Panc1 (cell line): ENCODE data around the gene TNFSF11. TPM values are rescaled to one million over a fixed set of nuclear protein-coding genes. Genes with fewer than 3 reads are reported as not detected.
"Not testable (repeated sequence)": the region's sequence is repeated elsewhere in the genome, so short reads cannot be mapped to it uniquely, and the experiment has no call there.

Experiments
- ATAC-seq: fragments of 200-7000 bp; cut with Tn5 transposase; 2 replicates; pipeline ENCODE4 v1.9.1; 2020; ENCODE audit warnings: mild to moderate bottlenecking, moderate library complexity
- BruUV-seq: library from RNA; stranded (reverse); fragments of 400-500 nt; replicated peaks from 2 replicates; lab custom pipeline; 2021; lab: Mats Ljungman, UMichigan
- CTCF ChIA-PET: fragments of 300-600 bp; sonication (Branson Sonifier 250); formaldehyde crosslinking; loops from one replicate; lab custom pipeline; 2022; ENCODE audit warnings: antibody characterized with exemption; lab: Charles Lee
- POLR2A ChIA-PET: fragments of 300-600 bp; sonication (Branson Sonifier 250); formaldehyde crosslinking; loops from one replicate; lab custom pipeline; 2022; ENCODE audit warnings: antibody characterized with exemption; lab: Charles Lee
- DNase-seq: peaks from one replicate; pipeline ENCODE4 v3.0.0-alpha.2; 2010; ENCODE audit warnings: low read depth, low spot score
- H3K27ac ChIP-seq: 2 replicates; pipeline ENCODE4 v1.5.1; 2011; ENCODE audit warnings: mild to moderate bottlenecking, low read length, inconsistent platforms
- H3K27me3 ChIP-seq: fragments of 200-500 bp; sonication (Bioruptor generic); 2 replicates; pipeline ENCODE4 v1.6.0; 2014; ENCODE audit warnings: low read length, inconsistent platforms; ENCODE audit not compliant: control insufficient read depth, insufficient read depth
- H3K36me3 ChIP-seq: fragments of 200-500 bp; sonication (Bioruptor generic); 2 replicates; pipeline ENCODE4 v1.5.1; 2014; ENCODE audit warnings: inconsistent platforms, mild to moderate bottlenecking, low read length, moderate library complexity; ENCODE audit not compliant: control insufficient read depth, insufficient read depth
- H3K4me1 ChIP-seq: 2 replicates; pipeline ENCODE4 v1.5.1; 2011; ENCODE audit warnings: inconsistent platforms, mild to moderate bottlenecking, low read length, moderate library complexity; ENCODE audit not compliant: control insufficient read depth, insufficient read depth
- H3K4me3 ChIP-seq, 2 experiments: 2 replicates each; pipeline ENCODE4 v1.5.1; 2011 to 2012; ENCODE audit warnings: low read depth in 2 of 2, low read length in 2 of 2, mild to moderate bottlenecking in 2 of 2, inconsistent platforms in 1 of 2, moderate library complexity in 1 of 2
- H3K9me3 ChIP-seq: fragments of 200-500 bp; sonication (Bioruptor generic); 2 replicates; pipeline ENCODE4 v1.5.1; 2014; ENCODE audit warnings: low read depth, mild to moderate bottlenecking, inconsistent platforms, low read length, moderate library complexity; ENCODE audit not compliant: control insufficient read depth, insufficient read depth
- CTCF ChIP-seq: fragments of 450-650 bp; IDR thresholded peaks from 2 replicates; pipeline ENCODE4 v1.5.1; 2017; ENCODE audit warnings: mild to moderate bottlenecking
- POLR2AphosphoS5 ChIP-seq: IDR thresholded peaks from 2 replicates; pipeline ENCODE4 v1.6.1; 2012; ENCODE audit warnings: mild to moderate bottlenecking, low read depth, low read length, moderate library complexity
- SIN3A ChIP-seq: IDR thresholded peaks from 2 replicates; pipeline ENCODE4 v1.6.1; 2012; ENCODE audit warnings: low read depth, mild to moderate bottlenecking, low read length, moderate library complexity, borderline replicate concordance; ENCODE audit not compliant: insufficient read depth
- TCF7L2 ChIP-seq: IDR thresholded peaks from 2 replicates; pipeline ENCODE4 v1.6.1; 2011; ENCODE audit warnings: mild to moderate bottlenecking, low read depth, low read length, inconsistent platforms
- in situ Hi-C: cut with HindIII; loops from 2 replicates; pipeline ENCODE4 v1.10.0; 2016; ENCODE audit warnings: low sequenced_read_pairs, low pct_unique_long_range_greater_than_20kb
- intact Hi-C: fragments of 100-400 bp; cut with micrococcal nuclease; formaldehyde crosslinking; loops from one replicate; pipeline ENCODE4 v1.10.0; 2022; ENCODE audit not compliant: unreplicated experiment
- total RNA-seq: library from RNA; stranded (reverse); gene quantifications from one replicate; pipeline ENCODE4 v1.2.1, GENCODE V29; 2021; ENCODE audit not compliant: unreplicated experiment
- TF ChIP-seq, protein P1 (sequence below), 2 experiments: IDR thresholded peaks; 2 replicates each; pipeline ENCODE4 v1.6.1; 2011 to 2012; ENCODE audit warnings: low read depth in 2 of 2, control low read depth in 1 of 2, low read length in 1 of 2, mild to moderate bottlenecking in 1 of 2, moderate library complexity in 1 of 2; ENCODE audit not compliant: insufficient read depth in 1 of 2

TNFSF11 gene
- total RNA-seq, 1 experiment from 2014 or later: not detected

GRCh38 chr13:42560320-42560719, 13.6 kb upstream of the TNFSF11 start:
- ATAC-seq, H3K27me3 ChIP-seq, DNase-seq, H3K4me1 ChIP-seq, in situ Hi-C loops, H3K9me3 ChIP-seq, intact Hi-C loops, POLR2A ChIA-PET, H3K27ac ChIP-seq, CTCF ChIA-PET, H3K4me3 ChIP-seq, BruUV-seq, H3K36me3 ChIP-seq: not testable (repeated sequence)

DNA sequence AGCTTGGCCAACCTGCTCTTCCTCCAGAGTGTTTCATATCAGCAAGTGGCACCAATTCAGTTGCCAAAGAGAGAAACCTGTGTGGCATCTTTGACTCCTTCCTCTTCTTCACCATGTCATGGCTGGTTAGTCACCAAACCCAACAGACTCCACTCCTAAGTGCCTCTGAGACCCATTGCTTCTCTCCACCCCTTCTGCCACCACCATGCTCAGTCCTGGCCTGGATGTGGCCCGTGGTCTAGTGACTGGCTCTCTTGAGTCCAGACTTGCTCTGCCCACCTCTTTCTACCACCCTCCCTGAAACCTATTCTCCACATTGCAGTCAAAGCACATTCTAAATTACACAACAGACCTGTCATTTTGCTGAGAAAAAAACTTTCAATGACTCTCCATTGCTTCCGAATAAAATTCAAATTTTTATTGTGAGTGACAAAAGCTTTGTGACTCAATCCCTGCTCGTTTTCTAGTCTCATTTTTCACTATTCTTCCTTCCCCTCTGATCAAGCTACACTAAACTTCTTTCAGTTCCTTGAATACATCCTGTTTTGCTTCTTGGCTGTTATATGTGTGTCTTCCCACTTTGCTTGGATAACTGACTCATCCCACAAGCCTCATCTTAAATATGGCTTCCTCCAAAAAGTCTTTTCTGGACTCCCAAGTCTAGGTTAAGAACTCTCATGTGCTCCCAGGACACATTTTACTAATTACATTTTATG, 12.0 kb upstream of the TNFSF11 start:
- Histone ChIP-seq H3K27me3 (no peaks in the 10 kb centered on the region), H3K4me1 (no peaks in the 10 kb centered on the region), H3K9me3 (no peaks in the 10 kb centered on the region), H3K4me3 (no peak overlapping the region), H3K27ac (no peak overlapping the region), H3K36me3 (no peaks in the 10 kb centered on the region)
- DNase-seq (no peak), ATAC-seq (no peak)
- in situ Hi-C loops: no loop called here
- BruUV-seq: no TSS peak
- TF ChIP-seq SIN3A (no peak), CTCF (no peak), TCF7L2 (no peak)
- TF ChIP-seq, protein P1, sequence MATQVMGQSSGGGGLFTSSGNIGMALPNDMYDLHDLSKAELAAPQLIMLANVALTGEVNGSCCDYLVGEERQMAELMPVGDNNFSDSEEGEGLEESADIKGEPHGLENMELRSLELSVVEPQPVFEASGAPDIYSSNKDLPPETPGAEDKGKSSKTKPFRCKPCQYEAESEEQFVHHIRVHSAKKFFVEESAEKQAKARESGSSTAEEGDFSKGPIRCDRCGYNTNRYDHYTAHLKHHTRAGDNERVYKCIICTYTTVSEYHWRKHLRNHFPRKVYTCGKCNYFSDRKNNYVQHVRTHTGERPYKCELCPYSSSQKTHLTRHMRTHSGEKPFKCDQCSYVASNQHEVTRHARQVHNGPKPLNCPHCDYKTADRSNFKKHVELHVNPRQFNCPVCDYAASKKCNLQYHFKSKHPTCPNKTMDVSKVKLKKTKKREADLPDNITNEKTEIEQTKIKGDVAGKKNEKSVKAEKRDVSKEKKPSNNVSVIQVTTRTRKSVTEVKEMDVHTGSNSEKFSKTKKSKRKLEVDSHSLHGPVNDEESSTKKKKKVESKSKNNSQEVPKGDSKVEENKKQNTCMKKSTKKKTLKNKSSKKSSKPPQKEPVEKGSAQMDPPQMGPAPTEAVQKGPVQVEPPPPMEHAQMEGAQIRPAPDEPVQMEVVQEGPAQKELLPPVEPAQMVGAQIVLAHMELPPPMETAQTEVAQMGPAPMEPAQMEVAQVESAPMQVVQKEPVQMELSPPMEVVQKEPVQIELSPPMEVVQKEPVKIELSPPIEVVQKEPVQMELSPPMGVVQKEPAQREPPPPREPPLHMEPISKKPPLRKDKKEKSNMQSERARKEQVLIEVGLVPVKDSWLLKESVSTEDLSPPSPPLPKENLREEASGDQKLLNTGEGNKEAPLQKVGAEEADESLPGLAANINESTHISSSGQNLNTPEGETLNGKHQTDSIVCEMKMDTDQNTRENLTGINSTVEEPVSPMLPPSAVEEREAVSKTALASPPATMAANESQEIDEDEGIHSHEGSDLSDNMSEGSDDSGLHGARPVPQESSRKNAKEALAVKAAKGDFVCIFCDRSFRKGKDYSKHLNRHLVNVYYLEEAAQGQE (IDR thresholded peaks at IDR 0.05; ENCODE audit: insufficient read depth in 1 of 2, low read depth in 2 of 2, low read length in 1 of 2): no peak
- intact Hi-C loops: no loop called here
- CTCF ChIA-PET: no interaction called here
- POLR2A ChIA-PET: no interaction called here

- TF ChIP-seq SIN3A (no peak), POLR2AphosphoS5 (no peak), TCF7L2 (no peak), CTCF (no peak)
- TF ChIP-seq, protein P1 (IDR thresholded peaks at IDR 0.05; ENCODE audit: insufficient read depth in 1 of 2, low read depth in 2 of 2, low read length in 1 of 2): no peak
- no TSS peak for BruUV-seq
- CTCF ChIA-PET: no interaction called here
- Histone ChIP-seq H3K4me3 (no peak overlapping the region), H3K9me3 (no peaks in the 10 kb centered on the region), H3K27me3 (peaks cover 3% of the 10 kb centered on the region; the same call in 1 of the 2 replicates), H3K4me1 (no peaks in the 10 kb centered on the region), H3K27ac (no peak overlapping the region), H3K36me3 (no peaks in the 10 kb centered on the region)
- in situ Hi-C loops (no loop called here), intact Hi-C loops (no loop called here)
- POLR2A ChIA-PET: no interaction called here
- DNase-seq (no peak), ATAC-seq (no peak)
Measured at GRCh38 chr13:42567906-42568305, 6.0 kb upstream of the TNFSF11 start.
